Keratinocyte (primary cell): ENCODE results near the gene STK40. TPM values are rescaled to one million over a fixed set of nuclear protein-coding genes. Genes with fewer than 3 reads are reported as not detected.

ENCODE experiments used
- DNase-seq: peaks from one replicate; pipeline ENCODE4 v3.0.0-alpha.2; 2011; ENCODE audit warnings: low read depth, missing footprints, low spot score
- FAIRE-seq: peaks from 2 replicates; lab custom pipeline; 2011; peaks lifted over from hg19 to GRCh38; lab: Jason Lieb, UNC
- H2AFZ ChIP-seq: 2 replicates; pipeline ENCODE4 v1.6.0; 2012; ENCODE audit warnings: low read length, control low read depth, inconsistent platforms; ENCODE audit not compliant: control insufficient read depth
- H3K27ac ChIP-seq: 2 replicates; pipeline ENCODE4 v1.5.1; 2011; ENCODE audit warnings: low read length; ENCODE audit not compliant: control insufficient read depth, insufficient read depth
- H3K27me3 ChIP-seq: 3 replicates; pipeline ENCODE4 v1.6.0; 2011; ENCODE audit warnings: low read length; ENCODE audit not compliant: control insufficient read depth, insufficient read depth; ENCODE audit errors: extremely low read depth
- H3K36me3 ChIP-seq, 2 experiments: 2 replicates in 1 of 2; 3 replicates in 1 of 2; pipeline ENCODE4 v1.5.1; 2011; ENCODE audit warnings: low read length in 2 of 2, mild to moderate bottlenecking in 1 of 2; ENCODE audit not compliant: control insufficient read depth in 2 of 2, insufficient read depth in 2 of 2; ENCODE audit errors: extremely low read depth in 1 of 2
- H3K4me1 ChIP-seq: 3 replicates; pipeline ENCODE4 v1.5.1; 2011; ENCODE audit warnings: low read length; ENCODE audit not compliant: control insufficient read depth, insufficient read depth; ENCODE audit errors: extremely low read depth
- H3K4me2 ChIP-seq: 3 replicates; pipeline ENCODE4 v1.6.0; 2011; ENCODE audit warnings: low read depth, low read length; ENCODE audit not compliant: control insufficient read depth, insufficient read depth; ENCODE audit errors: extremely low read depth
- H3K4me3 ChIP-seq, 3 experiments: fragments of 200-600 bp in 1 of 3; sonication (generic) in 1 of 3; 2 replicates in 2 of 3; 3 replicates in 1 of 3; pipeline ENCODE4 v1.5.1; 2011 to 2016; ENCODE audit warnings: low read length in 3 of 3, mild to moderate bottlenecking in 3 of 3, control low read depth in 2 of 3, inconsistent platforms in 1 of 3, low read depth in 1 of 3, mixed read lengths in 1 of 3, mixed run types in 1 of 3, moderate library complexity in 1 of 3; ENCODE audit not compliant: control insufficient read depth in 2 of 3, insufficient read depth in 2 of 3; ENCODE audit errors: extremely low read depth in 1 of 3
- H3K79me2 ChIP-seq: 2 replicates; pipeline ENCODE4 v1.6.0; 2012; ENCODE audit warnings: low read length; ENCODE audit not compliant: control insufficient read depth, insufficient read depth
- H3K9ac ChIP-seq: 3 replicates; pipeline ENCODE4 v1.6.0; 2011; ENCODE audit warnings: low read length; ENCODE audit not compliant: control insufficient read depth, insufficient read depth; ENCODE audit errors: extremely low read depth
- H3K9me1 ChIP-seq: 3 replicates; pipeline ENCODE4 v1.6.0; 2011; ENCODE audit warnings: low read length; ENCODE audit not compliant: control insufficient read depth, insufficient read depth; ENCODE audit errors: extremely low read depth
- H3K9me3 ChIP-seq: 2 replicates; pipeline ENCODE4 v1.5.1; 2012; ENCODE audit warnings: low read depth, low read length; ENCODE audit not compliant: control insufficient read depth
- H4K20me1 ChIP-seq: 3 replicates; pipeline ENCODE4 v1.6.0; 2011; ENCODE audit warnings: low read length; ENCODE audit not compliant: control insufficient read depth, insufficient read depth; ENCODE audit errors: extremely low read depth
- EZH2 ChIP-seq: IDR thresholded peaks from one replicate; pipeline ENCODE4 v1.6.1; 2012; ENCODE audit warnings: inconsistent platforms, mild to moderate bottlenecking, low read length, moderate library complexity
- dilution Hi-C: fragments of 300-500 bp; cut with MboI; formaldehyde crosslinking; loops from one replicate; pipeline ENCODE4 v1.7.0; 2020; ENCODE audit warnings: low sequenced_read_pairs; ENCODE audit not compliant: extremely low pct_ligation_motif_present
- polyA plus RNA-seq, 5 experiments: library from polyadenylated mRNA; depleted of rRNA in 3 of 5; stranded (reverse) in 3 of 5; stranded (forward) in 1 of 5; unstranded in 1 of 5; fragments of >200 nt; gene quantifications; 1 replicate in 1 of 5; 2 replicates in 3 of 5; 3 replicates in 1 of 5; pipeline versions ENCODE4 v1.2.1 to v1.2.3, GENCODE V29; 2011 to 2012; ENCODE audit warnings: missing spikeins in 2 of 5, low read depth in 1 of 5, low replicate concordance in 1 of 5
- TF ChIP-seq, protein P1 (sequence below), 3 experiments: IDR thresholded peaks in 1 of 3; conservative IDR thresholded peaks in 1 of 3; optimal IDR thresholded peaks in 1 of 3; 2 replicates in 2 of 3; 3 replicates in 1 of 3; pipeline versions ENCODE3 to v1.5.1; 2011; ENCODE audit warnings: low read length in 3 of 3, mild to moderate bottlenecking in 3 of 3, moderate library complexity in 2 of 3, control low read depth in 1 of 3, inconsistent platforms in 1 of 3; ENCODE audit not compliant: insufficient read depth in 2 of 3; ENCODE audit errors: extremely low read depth in 1 of 3

Gene STK40
- polyA plus RNA-seq, 1 donor (not counting 4 experiments of a cell fraction or from before 2014, with no cell fraction given), result 10.4 TPM

DNA sequence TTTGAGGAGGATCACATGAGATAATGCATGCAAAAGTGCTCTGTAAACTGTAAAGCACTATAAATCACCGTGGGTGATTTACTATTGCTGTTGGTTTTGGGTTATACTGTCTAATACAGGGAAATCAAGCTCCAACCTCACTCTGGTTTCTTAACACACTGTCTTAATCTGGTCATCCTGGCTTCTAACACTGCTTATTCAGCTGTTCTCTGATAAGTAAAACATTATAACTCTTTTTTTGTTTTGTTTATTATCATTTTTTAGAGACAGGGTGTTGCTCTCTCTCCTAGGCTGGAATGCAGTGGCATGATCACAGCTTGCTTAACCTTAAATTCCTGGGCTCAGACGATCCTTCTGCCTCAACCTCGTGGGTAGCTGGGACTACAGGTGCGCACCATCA, 33.8 kb upstream of the STK40 start:
- Histone ChIP-seq H3K27me3 (no peaks in the 10 kb centered on the region), H3K9me1 (no peaks in the 10 kb centered on the region), H3K79me2 (no peaks in the 10 kb centered on the region), H2AFZ (no peak overlapping the region), H3K4me2 (no peak overlapping the region), H3K9me3 (no peaks in the 10 kb centered on the region), H3K27ac (no peak overlapping the region), H3K9ac (no peak overlapping the region), H3K36me3 (no peaks in the 10 kb centered on the region), H4K20me1 (no peaks in the 10 kb centered on the region), H3K4me3 (no peak overlapping the region), H3K4me1 (peaks cover 11% of the 10 kb centered on the region)
- TF ChIP-seq, protein P1, sequence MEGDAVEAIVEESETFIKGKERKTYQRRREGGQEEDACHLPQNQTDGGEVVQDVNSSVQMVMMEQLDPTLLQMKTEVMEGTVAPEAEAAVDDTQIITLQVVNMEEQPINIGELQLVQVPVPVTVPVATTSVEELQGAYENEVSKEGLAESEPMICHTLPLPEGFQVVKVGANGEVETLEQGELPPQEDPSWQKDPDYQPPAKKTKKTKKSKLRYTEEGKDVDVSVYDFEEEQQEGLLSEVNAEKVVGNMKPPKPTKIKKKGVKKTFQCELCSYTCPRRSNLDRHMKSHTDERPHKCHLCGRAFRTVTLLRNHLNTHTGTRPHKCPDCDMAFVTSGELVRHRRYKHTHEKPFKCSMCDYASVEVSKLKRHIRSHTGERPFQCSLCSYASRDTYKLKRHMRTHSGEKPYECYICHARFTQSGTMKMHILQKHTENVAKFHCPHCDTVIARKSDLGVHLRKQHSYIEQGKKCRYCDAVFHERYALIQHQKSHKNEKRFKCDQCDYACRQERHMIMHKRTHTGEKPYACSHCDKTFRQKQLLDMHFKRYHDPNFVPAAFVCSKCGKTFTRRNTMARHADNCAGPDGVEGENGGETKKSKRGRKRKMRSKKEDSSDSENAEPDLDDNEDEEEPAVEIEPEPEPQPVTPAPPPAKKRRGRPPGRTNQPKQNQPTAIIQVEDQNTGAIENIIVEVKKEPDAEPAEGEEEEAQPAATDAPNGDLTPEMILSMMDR (optimal IDR thresholded peaks at IDR 0.05 in 1 of 3, IDR thresholded peaks at IDR 0.05 in 1 of 3, conservative IDR thresholded peaks at IDR 0.05 in 1 of 3; ENCODE audit: extremely low read depth in 1 of 3, insufficient read depth in 2 of 3, low read length in 3 of 3), result no peak
- no peak for TF ChIP-seq EZH2
- DNase-seq (no peak), FAIRE-seq (no peak)
- dilution Hi-C loops, result no loop called here

- dilution Hi-C loops, result no loop called here
- no peak overlapping the region for H3K4me3 ChIP-seq
Measured at GRCh38 chr1:36419140-36419539, 33.4 kb upstream of the STK40 start.

More at GRCh38 chr1:36419140-36419539, 33.4 kb upstream of the STK40 start:
- Histone ChIP-seq H3K36me3 (no peaks in the 10 kb centered on the region), H3K4me1 (peaks cover 11% of the 10 kb centered on the region), H3K27ac (no peak overlapping the region), H3K4me2 (no peak overlapping the region), H3K9me3 (no peaks in the 10 kb centered on the region), H2AFZ (no peak overlapping the region), H3K79me2 (no peaks in the 10 kb centered on the region), H3K9ac (no peak overlapping the region), H3K27me3 (no peaks in the 10 kb centered on the region), H3K9me1 (no peaks in the 10 kb centered on the region), H4K20me1 (no peaks in the 10 kb centered on the region)
- DNase-seq, result no peak
- no peak for TF ChIP-seq EZH2
- TF ChIP-seq, protein P1 (optimal IDR thresholded peaks at IDR 0.05 in 1 of 3, IDR thresholded peaks at IDR 0.05 in 1 of 3, conservative IDR thresholded peaks at IDR 0.05 in 1 of 3; ENCODE audit: extremely low read depth in 1 of 3, insufficient read depth in 2 of 3, low read length in 3 of 3), result no peak
- FAIRE-seq, result no peak
